ENCODE data around the gene LMF1. TPM values are rescaled to one million over a fixed set of nuclear protein-coding genes. Genes with fewer than 3 reads are reported as not detected.

Gene LMF1
- total RNA-seq, 1 donor from 2014 or later: 19.0 TPM

- Histone ChIP-seq H3K27me3 (peaks cover 52% of the 10 kb centered on the region), H3K4me1 (no peaks in the 10 kb centered on the region), H3K36me3 (no peaks in the 10 kb centered on the region), H3K27ac (no peak overlapping the region), H3K9me3 (no peaks in the 10 kb centered on the region), H3K4me3 (no peak overlapping the region)
- ATAC-seq (no peak), DNase-seq (no peak)
- no peak for TF ChIP-seq CTCF (IDR thresholded peaks at IDR 0.05)
- intact Hi-C loops (cut with DNase I): loop anchor here (10.0 kb wide), 1 partner anchor 237 kb away; no protein-coding TSS in a partner anchor
Measured at GRCh38 chr16:818132-818531, 152.7 kb downstream of the LMF1 start.

GRCh38 chr16:817001-817906 lies 153.5 kb downstream of the LMF1 start:
- intact Hi-C loops (cut with DNase I): loop anchor here (10.0 kb wide), 1 partner anchor 238 kb away; no protein-coding TSS in a partner anchor
- no peak for ATAC-seq
- peaks cover 61% of the 10 kb centered on the region for H3K27me3 ChIP-seq

GRCh38 chr16:815861-816260 lies 154.9 kb downstream of the LMF1 start:
- Histone ChIP-seq H3K36me3 (no peaks in the 10 kb centered on the region), H3K4me3 (no peak overlapping the region), H3K27ac (no peak overlapping the region), H3K4me1 (no peaks in the 10 kb centered on the region), H3K27me3 (peaks cover 66% of the 10 kb centered on the region), H3K9me3 (no peaks in the 10 kb centered on the region)
- DNase-seq (no peak), ATAC-seq (no peak)
- TF ChIP-seq CTCF (IDR thresholded peaks at IDR 0.05): no peak
- intact Hi-C loops (cut with DNase I): loop anchor here (10.0 kb wide), 1 partner anchor 239 kb away; no protein-coding TSS in a partner anchor

More at GRCh38 chr16:817001-817906, 153.5 kb downstream of the LMF1 start:
- Histone ChIP-seq H3K4me3 (no peak overlapping the region), H3K36me3 (no peaks in the 10 kb centered on the region), H3K27ac (no peak overlapping the region), H3K9me3 (no peaks in the 10 kb centered on the region), H3K4me1 (no peaks in the 10 kb centered on the region)
- DNase-seq: no peak
- TF ChIP-seq CTCF (IDR thresholded peaks at IDR 0.05): no peak

GRCh38 chr16:814974-815373 lies 155.8 kb downstream of the LMF1 start:
- no peak for TF ChIP-seq CTCF (IDR thresholded peaks at IDR 0.05)
- H3K9me3 ChIP-seq: no peaks in the 10 kb centered on the region
- DNase-seq (no peak), ATAC-seq (no peak)
- no peaks in the 10 kb centered on the region for H3K36me3 ChIP-seq
- no peak overlapping the region for H3K4me3 ChIP-seq
- H3K4me1 ChIP-seq: no peaks in the 10 kb centered on the region
- H3K27ac ChIP-seq: no peak overlapping the region
- peaks cover 66% of the 10 kb centered on the region for H3K27me3 ChIP-seq
- intact Hi-C loops (cut with DNase I): loop anchor here (10.0 kb wide), 1 partner anchor 240 kb away; no protein-coding TSS in a partner anchor

- H3K27me3 ChIP-seq: peaks cover 63% of the 10 kb centered on the region
- intact Hi-C loops (cut with DNase I): loop anchor here (10.0 kb wide), 1 partner anchor 241 kb away; no protein-coding TSS in a partner anchor
- no peak overlapping the region for H3K4me3 ChIP-seq
Measured at GRCh38 chr16:813916-814412, 156.8 kb downstream of the LMF1 start.

More at GRCh38 chr16:813916-814412, 156.8 kb downstream of the LMF1 start:
- Histone ChIP-seq H3K27ac (no peak overlapping the region), H3K4me1 (no peaks in the 10 kb centered on the region), H3K9me3 (no peaks in the 10 kb centered on the region), H3K36me3 (no peaks in the 10 kb centered on the region)
- no peak for DNase-seq
- ATAC-seq: no peak
- TF ChIP-seq CTCF (IDR thresholded peaks at IDR 0.05): no peak

All from upper lobe of right lung (tissue), 1 donor.